ENCODE results near the gene ERMP1. TPM values are rescaled to one million over a fixed set of nuclear protein-coding genes. Genes with fewer than 3 reads are reported as not detected.
"Not testable (repeated sequence)": the region's sequence is repeated elsewhere in the genome, so short reads cannot be mapped to it uniquely, and the experiment has no call there.

ERMP1 gene
- total RNA-seq, 2 experiments from 2014 or later, result 11.5 to 12.4 TPM

GRCh38 chr9:5838884-5839571 lies 6.1 kb upstream of the ERMP1 start:
- CTCF ChIA-PET, result no interaction called here

GRCh38 chr9:5835808-5836207 lies 2.9 kb upstream of the ERMP1 start:
- ChIA-PET CTCF (no interaction called here), POLR2A (no interaction called here)

More at GRCh38 chr9:5838884-5839571, 6.1 kb upstream of the ERMP1 start:
- POLR2A ChIA-PET, result no interaction called here

- CTCF ChIA-PET, result interaction anchor here (0.6 to 3.9 kb wide), 4 partner anchors 9 to 648 kb away, joined by 3 to 28 read pairs (median 3); no protein-coding TSS in a partner anchor
- POLR2A ChIA-PET, result no interaction called here
These were observed 1.3 kb upstream of the ERMP1 start for GRCh38 chr9:5834214-5834613.

- CTCF ChIA-PET, result interaction anchor here (0.7 to 3.9 kb wide), 5 partner anchors 11 to 179 kb away, joined by 3 to 28 read pairs (median 4); no protein-coding TSS in a partner anchor
These were observed 813 bp downstream of the ERMP1 start for GRCh38 chr9:5832071-5832537.

GRCh38 chr9:5825895-5826622 lies 6.9 kb downstream of the ERMP1 start:
- ChIA-PET CTCF (no interaction called here), POLR2A (no interaction called here)

More at GRCh38 chr9:5832071-5832537, 813 bp downstream of the ERMP1 start:
- POLR2A ChIA-PET, result interaction anchor here (1.8 kb wide), 2 partner anchors 176 to 203 kb away, joined by 5 to 6 read pairs; partner anchors contain the start of gene RIC1

- ChIA-PET POLR2A (no interaction called here), CTCF (interaction anchor here (1.2 kb wide), 1 partner anchor 201 kb away, joined by 3 read pairs; no protein-coding TSS in a partner anchor)
These were observed 7.7 kb downstream of the ERMP1 start for GRCh38 chr9:5825223-5825622.

- ChIA-PET POLR2A (no interaction called here), CTCF (no interaction called here)
These were observed 12.5 kb downstream of the ERMP1 start for GRCh38 chr9:5820425-5820824.

GRCh38 chr9:5819174-5819573 lies 13.7 kb downstream of the ERMP1 start:
- ChIA-PET CTCF (no interaction called here), POLR2A (no interaction called here)

GRCh38 chr9:5818424-5819142 lies 14.3 kb downstream of the ERMP1 start:
- CTCF ChIA-PET, result no interaction called here

GRCh38 chr9:5817862-5818261 lies 15.1 kb downstream of the ERMP1 start:
- ChIA-PET POLR2A (interaction anchor here (0.7 kb wide), 1 partner anchor 68 kb away, joined by 5 read pairs; no protein-coding TSS in a partner anchor), CTCF (no interaction called here)

More at GRCh38 chr9:5818424-5819142, 14.3 kb downstream of the ERMP1 start:
- POLR2A ChIA-PET, result no interaction called here

GRCh38 chr9:5815461-5815860 lies 17.5 kb downstream of the ERMP1 start:
- ChIA-PET POLR2A (no interaction called here), CTCF (no interaction called here)

GRCh38 chr9:5813824-5814223 lies 19.1 kb downstream of the ERMP1 start:
- POLR2A ChIA-PET, result no interaction called here
- CTCF ChIA-PET, result no interaction called here

- ChIA-PET CTCF (no interaction called here), POLR2A (no interaction called here)
These were observed 21.2 kb downstream of the ERMP1 start for GRCh38 chr9:5811751-5812150.

GRCh38 chr9:5805478-5805877 lies 27.4 kb downstream of the ERMP1 start:
- ChIA-PET POLR2A (no interaction called here), CTCF (no interaction called here)

- CTCF ChIA-PET, result no interaction called here
- POLR2A ChIA-PET, result no interaction called here
These were observed 31.2 kb downstream of the ERMP1 start for GRCh38 chr9:5801739-5802113.

GRCh38 chr9:5800969-5801738 lies 31.8 kb downstream of the ERMP1 start:
- CTCF ChIA-PET, result no interaction called here
- POLR2A ChIA-PET, result no interaction called here

- POLR2A ChIA-PET, result not testable (repeated sequence)
These were observed 32.5 kb downstream of the ERMP1 start for GRCh38 chr9:5800378-5800777.

GRCh38 chr9:5799314-5799713 lies 33.6 kb downstream of the ERMP1 start:
- ChIA-PET POLR2A (no interaction called here), CTCF (no interaction called here)

More at GRCh38 chr9:5800378-5800777, 32.5 kb downstream of the ERMP1 start:
- CTCF ChIA-PET, result not testable (repeated sequence)

- ChIA-PET CTCF (no interaction called here), POLR2A (no interaction called here)
These were observed 34.3 kb downstream of the ERMP1 start for GRCh38 chr9:5798581-5798980.

- CTCF ChIA-PET, result no interaction called here
- POLR2A ChIA-PET, result no interaction called here
These were observed 36.6 kb downstream of the ERMP1 start for GRCh38 chr9:5796298-5796697.
